HG02571 (cell line): ENCODE measurements around the gene ANKRD33.

Experiments
- ATAC-seq: cut with Tn5 transposase; IDR thresholded peaks from one replicate; pipeline ENCODE4 v1.9.1; 2021; ENCODE audit warnings: mild to moderate bottlenecking, moderate library complexity; ENCODE audit not compliant: unreplicated experiment

Gene ANKRD33

GRCh38 chr12:51937926-51938325 is 50.0 kb downstream of the ANKRD33 start:
- no peak for ATAC-seq

- no peak for ATAC-seq
These were observed 50.8 kb downstream of the ANKRD33 start for GRCh38 chr12:51938726-51939125.

- ATAC-seq = no peak
These were observed 53.2 kb downstream of the ANKRD33 start for GRCh38 chr12:51941011-51941581.
